SK-N-SH treated with all-trans-retinoic acid at 6 μM for 48 hours (cell line): ENCODE results near the gene TMEM121B.

Source experiments
- ESRRG ChIP-seq: fragments of 250-450 bp; sonication (Bioruptor Pico); IDR thresholded peaks from 2 replicates; pipeline ENCODE4 v1.6.1; 2021; ENCODE audit warnings: mild to moderate bottlenecking
- ISL1 ChIP-seq: fragments of 250-450 bp; sonication (Bioruptor Pico); IDR thresholded peaks from 2 replicates; pipeline ENCODE4 v2.1.2; 2022; ENCODE audit warnings: mild to moderate bottlenecking, moderate library complexity
- PATZ1 ChIP-seq: fragments of 250-450 bp; sonication (Bioruptor Pico); IDR thresholded peaks from 2 replicates; pipeline ENCODE4 v1.8.0; 2020; ENCODE audit warnings: mild to moderate bottlenecking, moderate library complexity, borderline replicate concordance
- RARB ChIP-seq: fragments of 250-450 bp; sonication (Bioruptor Pico); IDR thresholded peaks from 2 replicates; pipeline ENCODE4 v1.8.0; 2021; ENCODE audit warnings: mild to moderate bottlenecking, moderate library complexity
- TOX ChIP-seq: fragments of 250-450 bp; sonication (Bioruptor Pico); IDR thresholded peaks from 2 replicates; pipeline ENCODE4 v1.8.0; 2021; ENCODE audit warnings: mild to moderate bottlenecking, moderate library complexity, borderline replicate concordance
- ZFP3 ChIP-seq: fragments of 250-450 bp; sonication (Bioruptor Pico); IDR thresholded peaks from 2 replicates; pipeline ENCODE4 v1.5.0; 2020; ENCODE audit warnings: mild to moderate bottlenecking, moderate library complexity
- ZNF70 ChIP-seq: fragments of 450-650 bp; formaldehyde crosslinking; IDR thresholded peaks from 2 replicates; pipeline ENCODE4 v1.5.0; 2020; ENCODE audit warnings: mild to moderate bottlenecking, moderate library complexity

GRCh38 chr22:17116572-17117330 is 4.4 kb downstream of the TMEM121B start:
- TF ChIP-seq RARB (CRISPR knock-in tag) = no peak
- no peak for TF ChIP-seq ESRRG (CRISPR knock-in tag)
- no peak for TF ChIP-seq TOX (CRISPR knock-in tag)
- no peak for TF ChIP-seq ISL1
- TF ChIP-seq ZFP3 (CRISPR knock-in tag) = no peak
- TF ChIP-seq ZNF70 (CRISPR knock-in tag) = no peak
- no peak for TF ChIP-seq PATZ1 (CRISPR knock-in tag)
